Kidney capillary endothelial cell (primary cell): Measurements from ENCODE around the gene ZBTB7C.
"Not testable (repeated sequence)": the region's sequence is repeated elsewhere in the genome, so short reads cannot be mapped to it uniquely, and the experiment has no call there.

Experiments used
- DNase-seq: peaks from one replicate; pipeline ENCODE4 v3.0.0-alpha.2; 2018; ENCODE audit warnings: low spot score

Gene ZBTB7C

DNA sequence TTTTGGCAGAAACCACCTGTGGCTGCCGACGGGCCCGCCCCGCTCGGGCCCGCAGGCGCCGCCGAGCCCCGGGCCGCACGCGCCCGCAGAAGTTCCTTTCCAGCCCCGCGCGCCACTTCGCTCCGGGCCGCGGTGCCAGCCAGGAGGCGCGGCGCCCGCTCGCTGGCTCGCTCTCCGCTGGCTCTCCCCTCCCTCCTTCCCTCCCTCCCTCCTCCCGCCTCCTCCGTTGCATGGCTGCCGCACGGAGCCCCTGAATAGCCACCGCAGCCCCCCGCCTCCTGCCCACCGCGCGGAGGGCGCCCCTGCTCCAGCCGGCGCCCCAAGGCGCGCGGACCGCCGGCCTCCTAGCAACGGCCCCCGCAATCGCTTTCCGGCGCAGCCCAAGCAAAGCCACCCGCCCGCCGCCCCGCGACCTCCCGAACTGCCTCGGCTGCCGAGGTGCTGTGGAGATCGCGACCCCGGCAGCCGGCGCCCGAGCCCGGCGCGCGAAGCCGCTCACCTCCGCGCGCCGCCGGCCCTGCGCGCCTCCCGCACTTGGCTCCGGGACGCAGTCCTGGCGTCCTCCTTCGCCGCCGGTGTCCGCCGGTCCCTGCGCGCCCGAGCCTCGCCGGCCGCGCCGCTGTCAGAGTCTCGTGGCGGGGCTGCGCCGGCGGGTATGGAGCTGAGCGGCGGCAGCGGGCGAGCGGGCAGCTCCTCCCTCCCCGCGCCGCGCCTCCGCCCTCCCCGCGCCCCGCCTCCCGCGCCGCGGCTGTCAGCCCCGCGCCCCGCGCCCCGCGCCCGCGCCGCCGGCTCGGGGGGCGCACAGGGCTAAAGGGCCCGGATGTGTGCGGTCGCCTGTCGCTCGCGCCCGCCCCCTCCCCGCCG lies at the start of gene ZBTB7C:
ZBTB7C (minus strand) TSS at position 657 of the 864 bp plus-strand sequence.
- no peak for DNase-seq

DNA sequence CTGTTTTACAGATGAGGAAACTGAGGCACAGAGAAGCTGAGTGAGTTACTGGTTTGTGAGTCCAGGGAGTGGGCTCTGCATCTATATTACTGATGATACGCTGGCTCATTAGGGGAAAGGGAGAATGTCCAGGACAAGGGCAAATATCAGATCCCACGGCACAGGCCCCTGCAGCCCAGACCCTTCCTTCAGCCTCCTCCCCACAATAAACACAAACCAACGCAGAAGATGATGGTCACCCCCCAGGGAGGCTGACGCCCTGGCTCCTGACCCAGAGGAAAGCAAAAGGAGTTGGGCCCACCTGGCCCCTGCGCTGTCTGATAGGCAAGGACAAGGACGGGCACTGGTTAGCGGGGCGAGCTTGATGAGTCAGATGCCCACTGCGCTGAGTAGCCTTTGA lies 47.7 kb upstream of the ZBTB7C start:
- DNase-seq, result no peak

DNA sequence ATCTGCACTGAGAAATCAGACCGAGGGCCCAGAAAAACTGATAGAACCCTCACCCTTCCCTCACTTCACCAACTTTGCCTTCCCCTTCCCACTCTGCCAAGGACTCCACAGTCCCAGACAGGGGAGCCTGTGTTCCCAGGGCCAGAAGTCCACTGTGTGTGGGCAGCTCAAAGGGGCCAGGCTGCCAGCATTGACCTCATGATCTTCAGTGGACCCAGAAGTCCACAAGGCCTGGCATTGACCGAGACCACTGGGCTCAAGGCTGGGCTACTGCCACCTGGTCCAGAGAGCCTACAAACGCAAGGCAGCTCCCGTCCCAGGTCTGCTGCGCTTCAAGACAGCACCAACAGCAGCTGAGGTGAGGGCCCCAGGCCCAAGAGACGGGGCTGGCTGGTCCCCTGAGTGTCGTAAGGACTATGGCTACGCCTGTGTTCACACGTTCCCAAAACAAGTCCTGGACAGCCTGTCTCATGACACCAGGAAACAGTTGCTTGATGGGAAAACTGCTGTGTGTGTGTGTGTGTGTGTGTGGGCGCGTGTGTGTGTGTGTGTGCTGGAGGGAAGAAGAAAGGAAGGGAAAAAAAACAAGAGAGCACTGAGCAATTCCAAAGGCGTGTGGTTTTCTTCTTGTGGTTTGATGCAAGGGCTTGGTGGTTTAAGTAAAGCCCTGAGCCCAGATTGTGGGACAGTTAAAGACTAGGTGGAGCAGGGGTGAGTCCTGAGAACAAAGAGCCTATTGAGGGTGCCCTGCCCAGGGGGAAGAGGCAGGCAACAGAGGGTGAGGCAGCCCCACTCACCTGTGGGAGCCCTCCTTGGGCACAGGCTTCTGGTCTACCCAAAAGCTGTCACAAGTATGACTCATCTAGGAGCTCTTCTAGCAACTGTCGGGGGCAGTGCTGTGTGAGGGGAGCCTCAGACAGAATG lies 46.6 kb upstream of the ZBTB7C start:
- DNase-seq, result no peak

DNA sequence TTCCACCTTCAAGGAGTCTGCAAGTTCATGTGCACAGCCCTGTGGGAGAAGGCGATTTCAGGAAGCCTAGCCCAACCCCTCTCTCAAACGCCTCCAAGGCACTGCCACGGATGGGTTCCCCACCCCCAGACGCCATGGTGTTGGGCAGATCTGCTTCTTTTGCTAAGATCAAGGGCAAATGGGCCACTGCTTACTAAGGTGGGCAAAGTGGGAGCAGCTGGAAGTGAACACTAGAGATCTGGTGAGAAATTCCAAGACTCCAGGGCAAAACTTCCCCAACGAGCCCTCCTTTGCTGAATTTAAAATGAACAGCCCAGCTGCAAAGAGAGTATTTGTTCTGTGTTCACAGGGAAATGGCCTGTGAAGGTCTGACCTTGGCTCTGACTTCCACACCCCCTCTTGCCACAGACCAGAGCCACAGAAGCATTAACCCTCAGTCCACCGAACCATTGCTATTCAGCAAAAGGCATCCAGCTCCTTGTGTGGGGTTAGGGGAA lies 45.1 kb upstream of the ZBTB7C start:
- no peak for DNase-seq

DNA sequence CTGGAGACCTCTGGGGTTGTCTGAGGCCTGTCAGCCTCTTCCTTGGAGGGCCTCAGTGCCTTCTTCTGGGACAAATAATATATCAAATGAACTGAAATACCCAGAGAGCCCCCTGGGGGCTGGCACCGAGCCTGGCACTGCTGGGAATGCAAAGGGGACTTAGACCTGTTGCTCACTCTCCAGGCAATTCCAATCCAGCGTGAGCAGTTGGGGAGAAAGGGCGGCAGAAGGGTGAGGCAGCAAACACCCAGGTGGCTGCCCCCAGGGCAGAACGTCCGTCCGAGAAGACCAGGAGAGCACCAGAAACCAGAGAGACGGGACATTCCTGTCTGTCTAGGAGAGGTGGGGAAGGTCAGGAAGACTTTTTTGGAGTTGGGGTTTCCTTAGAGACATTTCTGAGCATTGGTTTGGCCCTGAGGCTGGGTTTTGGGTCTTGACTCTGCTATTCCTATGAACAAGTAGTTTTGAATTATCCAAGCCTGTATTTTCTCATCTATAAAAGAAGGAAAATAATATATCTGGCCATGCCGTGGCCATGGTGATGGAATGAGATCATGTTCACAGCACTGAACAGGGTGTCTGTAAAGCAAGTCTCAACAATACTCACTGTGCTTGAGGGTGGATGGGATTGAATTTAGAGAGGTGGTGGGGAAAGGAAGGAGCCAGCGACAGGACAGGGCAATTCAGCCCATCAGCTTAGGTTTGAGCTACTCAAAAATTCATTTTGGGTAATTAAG lies 44.3 kb upstream of the ZBTB7C start:
- no peak for DNase-seq

DNA sequence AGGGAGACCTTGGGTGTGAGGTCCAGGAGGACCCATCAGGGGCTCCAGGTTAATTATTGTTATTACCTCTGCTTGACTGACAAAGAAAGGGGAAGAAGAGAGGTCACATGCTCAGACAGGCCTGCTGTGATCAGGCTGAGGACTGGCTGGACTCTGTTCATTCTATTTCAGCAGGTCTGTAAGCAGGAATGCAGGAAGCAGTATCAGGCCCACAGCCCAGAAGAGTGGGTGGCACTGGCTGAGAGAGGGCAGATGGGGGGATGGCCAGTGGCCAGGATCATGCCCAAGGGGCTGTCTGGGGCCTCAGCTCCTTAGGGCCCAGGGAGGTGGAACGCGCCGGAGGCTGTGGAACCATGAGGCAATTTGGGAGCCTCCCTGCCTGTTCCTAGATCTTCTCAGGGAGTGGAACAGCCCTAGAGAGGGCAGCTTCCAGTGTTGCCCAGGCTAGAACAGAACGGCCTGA lies 43.7 kb upstream of the ZBTB7C start:
- DNase-seq, result no peak

DNA sequence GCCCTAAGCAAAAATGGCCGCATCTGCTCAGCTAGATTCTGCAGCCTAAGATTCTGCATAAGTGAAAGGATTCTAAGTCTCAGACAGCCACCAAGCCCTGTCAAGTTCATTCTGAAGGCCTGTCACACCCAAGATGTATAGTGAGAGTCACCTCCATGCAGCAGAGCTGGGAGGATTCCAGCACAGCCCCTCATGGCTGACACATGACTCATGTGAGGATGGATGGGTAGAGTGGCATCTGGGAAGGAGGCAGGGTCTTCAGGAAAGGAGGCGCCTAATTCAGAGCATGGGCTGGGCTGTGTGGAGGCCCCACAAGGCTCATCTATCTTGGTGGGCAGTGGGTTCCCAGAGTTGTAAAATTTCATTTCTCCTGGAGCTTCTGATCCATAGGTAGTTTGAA lies 41.5 kb upstream of the ZBTB7C start:
- no peak for DNase-seq

DNA sequence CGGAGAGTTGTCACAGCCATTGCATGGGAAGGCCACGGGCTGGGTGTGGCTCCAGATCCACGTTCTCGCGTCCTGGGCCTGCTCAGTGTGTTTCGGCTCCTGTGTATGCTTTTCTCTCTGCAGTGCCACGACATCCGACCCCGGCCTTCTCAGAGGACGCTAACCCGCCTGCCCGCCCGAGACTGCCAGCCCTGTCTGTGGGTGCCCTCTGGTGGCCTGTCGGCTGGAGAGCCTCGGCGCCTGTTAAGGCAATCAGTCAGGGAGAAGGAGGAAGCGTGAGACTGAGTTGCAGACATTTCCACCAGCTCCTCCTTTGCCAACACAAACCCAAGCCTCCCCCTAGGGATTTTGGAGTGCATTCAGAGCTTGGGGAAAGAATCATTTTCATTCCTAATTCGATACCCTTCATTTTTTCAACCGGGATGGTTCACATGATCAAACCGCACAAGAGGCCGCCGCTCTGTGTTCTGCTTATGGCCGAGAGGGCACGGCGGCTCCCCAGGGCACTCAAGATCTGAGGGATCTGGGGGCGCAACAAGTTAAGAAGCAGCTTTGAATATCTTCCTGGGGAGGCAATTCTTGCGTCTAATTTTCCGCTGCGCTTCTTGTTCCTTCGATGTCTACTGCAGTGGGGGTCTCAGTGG lies 37.5 kb upstream of the ZBTB7C start:
- DNase-seq, result peak; percentile 78

DNA sequence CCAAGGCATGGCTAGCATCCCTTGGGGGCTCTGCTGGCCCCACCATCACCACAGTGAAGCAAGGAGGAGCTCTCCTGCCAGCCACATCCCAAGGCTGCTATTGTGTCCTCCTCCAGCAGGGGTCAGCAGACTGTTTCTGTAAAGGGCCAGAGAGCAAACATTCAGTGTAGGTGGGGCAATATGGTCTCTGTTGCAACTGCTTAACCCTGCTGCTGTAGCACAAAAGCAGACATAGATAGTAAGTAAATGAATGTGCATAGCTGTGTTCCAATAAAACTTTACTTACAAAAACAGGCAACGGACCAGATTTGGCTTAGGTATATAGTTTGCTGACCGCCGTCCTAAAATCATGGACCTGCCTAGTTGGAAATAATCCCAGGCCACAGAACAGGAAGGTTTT lies 36.4 kb upstream of the ZBTB7C start:
- DNase-seq, result peak; percentile 76

DNA sequence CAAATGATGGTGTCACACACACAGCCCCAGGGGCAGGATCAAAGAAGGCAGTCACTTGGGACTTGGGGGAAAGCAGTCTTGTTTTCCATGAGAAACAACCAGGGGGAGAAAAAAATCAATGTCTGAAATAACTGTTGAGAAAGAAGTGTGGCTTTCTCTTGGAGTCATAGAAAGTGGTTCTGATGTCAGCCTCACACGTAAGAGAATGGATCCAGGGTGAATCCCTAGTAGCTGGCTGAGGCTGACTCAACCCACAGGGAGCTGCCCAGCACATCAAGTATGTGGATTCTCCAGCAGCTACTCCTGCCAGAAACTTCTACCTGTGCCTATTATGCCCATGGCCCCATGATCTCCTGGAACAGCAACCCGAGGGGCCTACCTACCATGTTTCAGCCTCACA lies 33.6 kb upstream of the ZBTB7C start:
- DNase-seq, result no peak

DNA sequence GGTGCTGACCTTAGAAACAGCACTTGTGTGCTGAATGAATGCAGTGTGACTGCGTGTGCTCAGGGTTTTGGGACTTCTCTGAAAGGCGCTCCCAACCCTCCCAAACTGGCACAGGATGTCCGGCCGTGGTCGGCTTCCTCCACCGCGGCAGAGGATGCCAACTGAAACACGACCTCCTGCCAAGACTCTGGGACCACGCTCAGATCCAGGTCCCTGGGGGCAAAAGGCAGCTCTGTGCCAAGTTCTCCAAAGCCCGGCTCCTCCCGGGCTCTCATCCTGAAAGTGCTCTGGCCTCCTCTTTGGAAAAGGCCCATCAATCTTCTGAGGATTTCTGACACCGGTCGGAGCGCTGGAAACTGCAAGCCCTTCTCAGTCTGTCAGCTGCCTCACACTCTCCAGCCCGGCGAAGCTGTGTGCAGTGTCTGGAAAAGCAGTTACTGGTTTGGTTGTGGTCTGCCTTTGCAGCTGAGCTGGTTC lies 32.3 kb upstream of the ZBTB7C start:
- DNase-seq, result no peak

DNA sequence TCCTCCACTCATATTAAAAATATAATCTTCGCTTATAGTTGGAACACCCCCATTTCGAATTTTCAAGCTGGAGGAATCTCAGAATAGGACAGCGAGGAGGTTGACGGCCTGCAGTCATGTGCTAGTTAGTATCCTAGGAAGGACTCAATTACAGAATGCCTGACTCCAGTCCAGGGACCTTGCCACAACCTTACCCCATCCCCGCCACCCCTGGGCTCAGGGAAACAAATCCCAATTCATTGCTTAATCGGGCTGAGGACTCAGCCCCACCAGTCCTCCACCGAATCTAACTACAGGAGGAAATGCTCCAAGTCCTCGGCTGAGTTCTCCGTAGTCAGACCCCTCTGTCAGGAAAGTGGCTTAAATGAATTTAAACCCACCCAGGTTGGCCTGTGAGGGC lies 31.7 kb upstream of the ZBTB7C start:
- no peak for DNase-seq

DNA sequence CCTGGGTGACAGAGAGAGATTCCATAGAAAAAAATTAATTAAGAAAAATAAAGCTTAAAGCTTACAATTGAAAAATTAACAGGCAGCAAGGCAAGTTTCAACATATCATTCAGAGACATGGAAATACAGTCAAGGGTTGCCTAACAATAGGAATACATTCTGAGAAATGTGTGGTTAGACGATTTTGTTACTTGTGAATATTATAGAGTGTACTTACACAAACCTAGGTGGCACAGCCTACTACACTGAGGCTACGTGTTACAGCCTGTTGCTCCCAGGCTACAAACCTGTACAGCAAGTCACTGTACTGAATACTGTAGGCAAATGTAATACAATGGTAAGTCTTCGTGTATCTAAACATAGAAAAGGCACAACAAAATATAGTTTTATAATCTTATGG lies 27.7 kb upstream of the ZBTB7C start:
- DNase-seq, result no peak

DNA sequence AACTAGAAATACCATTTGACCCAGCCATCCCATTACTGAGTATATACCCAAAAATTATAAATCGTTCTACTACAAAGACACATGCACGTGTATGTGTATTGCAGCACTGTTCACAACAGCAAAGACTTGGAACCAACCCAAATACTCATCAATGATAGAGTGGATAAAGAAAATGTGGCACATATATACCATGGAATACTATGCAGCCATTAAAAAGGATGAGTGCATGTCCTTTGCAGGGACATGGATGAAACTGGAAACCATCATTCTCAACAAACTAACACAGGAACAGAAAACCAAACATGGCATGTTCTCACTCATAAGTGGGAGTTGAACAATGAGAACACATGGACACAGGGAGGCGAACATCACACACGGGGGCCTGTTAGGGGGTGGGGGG lies 25.2 kb upstream of the ZBTB7C start:
- not testable (repeated sequence) for DNase-seq

DNA sequence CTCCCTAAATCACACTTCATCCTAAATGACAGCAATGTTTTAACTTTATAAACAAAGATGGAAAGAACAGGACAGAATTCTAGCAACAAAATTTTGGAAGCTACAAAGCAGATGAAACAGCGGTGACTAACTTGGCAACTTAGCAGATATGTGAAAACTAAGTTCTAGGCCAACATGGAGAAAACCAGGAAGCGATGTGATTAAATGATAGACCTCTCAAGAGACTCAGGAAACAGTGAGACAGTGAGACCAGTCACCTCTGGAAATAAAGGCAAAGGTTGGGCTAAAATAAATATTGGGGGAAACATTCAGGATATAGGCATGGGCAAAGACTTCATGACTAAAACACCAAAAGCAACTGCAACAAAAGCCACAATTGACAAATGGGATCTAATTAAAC lies 24.4 kb upstream of the ZBTB7C start:
- DNase-seq, result no peak

DNA sequence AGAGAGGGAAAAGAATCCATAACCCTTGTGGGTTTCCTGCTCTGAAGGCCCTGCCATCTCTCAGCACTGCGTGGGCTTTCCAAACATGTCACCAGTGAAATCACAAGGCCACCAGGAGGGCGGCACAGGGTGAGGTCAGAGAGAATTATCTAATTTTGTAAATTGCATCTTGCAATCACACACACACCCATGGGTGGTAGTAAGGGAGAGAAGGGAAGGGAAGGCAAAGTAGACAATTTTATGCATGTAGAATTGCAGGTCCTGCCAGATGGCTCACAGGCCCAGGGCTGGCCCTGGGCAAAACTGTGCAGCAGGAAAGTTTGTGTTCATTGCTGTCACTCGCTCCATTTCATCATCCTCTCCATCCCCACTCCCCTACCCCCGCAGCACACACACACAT lies 21.0 kb upstream of the ZBTB7C start:
- no peak for DNase-seq

DNA sequence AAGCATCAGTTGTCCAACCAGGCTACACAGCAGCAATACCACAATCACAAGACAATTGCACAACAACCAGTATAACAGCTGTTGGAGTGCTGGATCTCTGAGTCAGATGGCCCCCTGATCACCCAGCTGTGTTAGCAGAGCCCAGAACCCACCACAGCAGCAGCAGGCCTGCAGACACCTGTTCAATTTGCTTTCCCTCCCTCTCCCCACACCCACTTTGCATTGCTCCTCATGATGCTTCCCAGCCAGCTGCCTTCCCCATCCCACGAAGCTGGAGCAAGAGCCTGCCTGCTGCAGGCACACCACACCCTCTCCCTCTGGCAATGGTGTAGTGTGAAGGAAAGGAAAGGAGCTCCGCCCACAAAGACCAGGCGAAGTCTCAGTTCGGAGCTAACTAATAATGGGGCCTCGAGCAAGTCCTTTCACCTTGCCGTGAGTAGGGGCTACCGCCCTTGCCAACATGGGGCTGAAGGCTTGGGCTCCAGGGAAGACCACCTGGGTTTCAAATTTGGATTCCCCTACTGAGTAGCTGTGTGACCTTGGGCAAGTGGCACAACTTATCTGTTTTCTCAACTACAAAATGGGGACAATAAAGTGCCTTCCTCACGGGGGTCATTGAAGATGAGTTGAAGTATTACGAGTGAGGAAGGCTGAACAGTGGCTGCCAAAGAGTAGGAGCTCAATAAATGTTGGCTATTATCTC lies 19.4 kb upstream of the ZBTB7C start:
- DNase-seq, result no peak

DNA sequence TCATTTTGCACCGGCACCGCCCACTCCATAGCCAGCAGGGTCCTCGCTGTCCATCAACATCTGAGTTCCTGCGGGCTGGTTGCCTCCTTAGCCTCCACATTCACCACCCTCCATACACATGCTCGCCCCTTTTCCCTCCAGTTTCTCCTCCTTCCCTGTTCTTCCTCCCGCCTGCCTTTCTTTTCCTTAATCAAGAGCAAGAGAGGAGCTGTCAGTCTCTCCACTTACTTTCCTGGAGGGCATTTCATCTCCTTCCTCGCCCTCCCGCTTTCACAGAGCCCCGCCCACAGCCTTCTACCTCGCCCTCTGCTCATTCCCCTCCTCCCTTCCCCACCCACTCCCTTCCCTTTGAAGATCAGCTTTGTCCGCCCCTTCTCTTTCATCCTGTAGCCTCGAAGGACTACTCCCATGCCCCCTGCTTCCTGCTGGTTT lies 13.8 kb upstream of the ZBTB7C start:
- no peak for DNase-seq

DNA sequence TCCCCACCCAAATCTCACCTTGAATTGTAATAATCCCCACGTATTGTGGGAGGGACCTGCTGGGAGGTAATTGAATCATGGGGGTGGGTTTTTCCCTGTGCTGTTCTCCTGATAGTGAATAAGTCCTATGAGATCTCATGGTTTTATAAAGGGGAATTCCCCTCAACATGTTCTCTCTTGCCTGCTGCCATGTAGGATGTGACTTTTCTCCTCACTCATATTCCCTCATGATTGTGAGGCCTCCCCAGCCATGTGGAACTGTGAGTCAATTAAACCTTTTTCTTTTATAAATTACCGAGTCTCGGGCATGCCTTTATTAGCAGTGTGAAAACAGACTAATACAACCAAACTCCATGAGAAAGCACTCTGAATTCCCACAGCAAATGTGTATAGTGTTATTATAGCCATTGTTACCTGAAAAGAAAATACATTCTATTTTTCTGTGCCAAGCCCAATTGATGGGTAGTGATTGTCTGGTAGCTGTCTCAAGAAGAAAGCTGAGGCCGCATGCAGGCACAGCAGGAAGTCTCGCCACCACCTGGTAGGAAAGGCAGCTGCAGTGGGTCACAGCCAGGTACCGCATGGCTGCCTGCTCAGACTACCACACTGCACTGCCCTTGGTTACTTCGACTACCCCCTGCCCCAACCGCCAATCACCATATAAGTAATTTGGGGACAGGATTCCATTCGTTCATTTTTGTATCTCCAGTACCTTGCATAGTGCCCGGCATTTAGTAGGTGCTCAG lies 10.3 kb upstream of the ZBTB7C start:
- DNase-seq, result no peak
